GM21825 (cell line): Measurements from ENCODE around the gene ICE1.
"Not testable (repeated sequence)": the region's sequence is repeated elsewhere in the genome, so short reads cannot be mapped to it uniquely, and the experiment has no call there.

Experiments used
- ATAC-seq: cut with Tn5 transposase; IDR thresholded peaks from one replicate; pipeline ENCODE4 v1.9.1; 2021; ENCODE audit warnings: mild to moderate bottlenecking, moderate library complexity; ENCODE audit not compliant: unreplicated experiment

ICE1 gene

DNA sequence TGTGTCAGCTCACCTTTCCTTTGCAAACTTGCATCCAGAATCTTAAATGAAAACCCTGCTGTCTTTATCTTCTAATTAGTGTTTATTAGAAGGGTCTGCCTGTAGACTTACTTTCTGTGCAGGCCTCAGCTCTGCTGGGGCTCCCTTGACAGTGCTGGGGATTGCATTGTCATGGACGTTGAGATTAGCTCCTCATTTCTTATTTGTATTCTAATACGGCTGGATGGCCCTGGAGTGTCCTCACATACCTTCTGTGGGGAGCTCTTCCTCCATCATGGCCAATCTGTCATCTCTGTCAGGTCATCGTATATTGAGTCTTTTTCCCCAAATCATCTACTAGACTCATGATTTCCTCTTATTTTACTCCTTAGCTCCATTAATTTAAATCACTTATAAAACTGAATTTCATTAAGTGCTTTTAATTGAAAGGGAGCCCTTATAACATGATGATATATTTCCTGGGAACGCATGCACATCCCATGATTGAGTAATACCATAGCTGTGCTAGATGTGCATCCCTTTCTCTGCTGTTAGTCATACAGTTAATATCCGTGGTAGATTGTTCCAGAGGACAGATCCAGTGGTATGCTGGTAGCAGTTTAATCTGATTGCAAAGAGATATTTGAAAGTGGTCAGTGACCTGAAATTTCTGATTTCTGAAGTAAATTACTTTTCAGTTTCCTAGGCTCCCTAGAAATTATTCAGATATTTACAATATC is 61.6 kb downstream of the ICE1 start:
- ATAC-seq: no peak

DNA sequence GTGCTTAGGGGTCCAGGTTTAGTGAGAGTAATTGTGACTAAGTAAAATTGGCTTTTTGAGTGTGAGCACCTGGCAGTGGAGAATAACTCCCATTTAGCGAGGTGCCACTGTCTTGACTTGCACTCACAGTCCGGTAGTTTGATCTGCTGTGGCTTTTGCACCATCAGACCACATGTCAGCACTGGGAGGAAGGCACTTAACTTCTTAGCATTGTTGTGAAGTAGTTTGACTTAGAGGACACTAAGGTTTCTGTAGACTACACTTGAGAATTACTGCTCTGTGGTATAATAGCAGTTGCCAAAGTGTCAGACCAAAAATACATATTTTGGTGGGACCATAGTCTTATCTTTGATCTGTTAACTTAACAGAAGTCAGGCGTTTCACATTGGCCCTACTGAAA is 63.6 kb downstream of the ICE1 start:
- no peak for ATAC-seq

DNA sequence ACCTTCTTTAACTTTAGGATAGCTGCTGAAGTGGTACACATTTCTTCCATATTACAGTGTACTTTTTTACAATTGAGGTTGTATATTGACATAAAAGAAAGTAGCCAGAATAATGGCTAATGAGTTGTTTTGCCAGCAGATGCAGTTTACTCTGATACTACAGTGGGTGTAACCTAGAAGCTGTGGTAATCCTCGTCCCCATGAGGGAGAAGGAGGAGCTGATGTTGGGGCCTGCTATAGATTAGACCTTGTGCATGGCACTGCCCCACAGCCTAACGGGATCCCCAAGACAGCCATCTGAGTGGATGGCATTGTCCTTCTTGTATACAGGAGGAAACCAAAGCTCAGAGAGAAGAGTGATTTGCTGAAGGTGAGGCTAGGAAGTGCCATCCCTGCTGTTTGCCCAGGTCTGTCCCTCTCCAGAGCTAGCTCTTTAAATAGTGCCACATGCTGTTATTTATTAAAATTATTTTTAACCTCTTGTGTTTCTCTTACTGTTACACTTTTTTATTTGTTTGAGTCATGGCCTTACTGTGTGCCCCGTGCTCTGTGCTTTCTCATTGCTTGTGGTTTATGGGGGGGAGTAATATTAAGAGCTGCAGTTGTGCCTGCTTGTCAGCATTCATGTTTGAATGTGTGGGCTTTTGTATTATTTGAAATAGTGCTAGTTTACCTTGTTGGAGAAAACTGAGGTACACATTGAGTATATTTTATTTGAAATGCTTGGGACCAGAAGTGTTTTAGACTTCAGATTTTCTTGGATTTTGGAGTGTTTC is 65.3 kb downstream of the ICE1 start:
- no peak for ATAC-seq

DNA sequence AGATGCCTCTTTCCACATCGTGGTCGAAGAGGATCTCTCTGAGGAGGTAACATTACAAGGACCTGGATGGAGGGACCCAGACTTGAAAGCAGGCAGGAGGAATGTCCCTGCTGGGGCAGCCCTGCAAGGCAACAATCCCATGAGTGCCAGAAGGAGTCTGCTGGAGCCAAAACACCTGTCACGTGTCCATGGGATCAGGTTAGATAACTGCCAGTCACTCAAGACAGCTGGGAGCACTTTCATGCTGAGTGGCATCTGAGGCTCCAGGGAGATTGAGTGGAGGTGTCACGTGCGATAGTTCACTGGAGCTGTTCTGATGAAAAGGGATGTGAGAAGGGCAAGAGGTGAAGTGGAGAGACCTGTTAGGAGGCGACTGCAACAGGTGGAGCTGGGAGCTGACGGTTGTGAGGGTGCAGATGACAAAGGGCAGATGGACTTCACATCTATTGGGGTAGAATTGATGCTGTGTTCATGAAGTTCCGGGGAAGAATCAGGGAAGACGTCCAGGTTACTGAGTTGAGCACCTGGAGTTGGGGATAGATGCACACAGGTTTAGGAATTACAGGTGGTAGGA is 68.4 kb downstream of the ICE1 start:
- no peak for ATAC-seq

DNA sequence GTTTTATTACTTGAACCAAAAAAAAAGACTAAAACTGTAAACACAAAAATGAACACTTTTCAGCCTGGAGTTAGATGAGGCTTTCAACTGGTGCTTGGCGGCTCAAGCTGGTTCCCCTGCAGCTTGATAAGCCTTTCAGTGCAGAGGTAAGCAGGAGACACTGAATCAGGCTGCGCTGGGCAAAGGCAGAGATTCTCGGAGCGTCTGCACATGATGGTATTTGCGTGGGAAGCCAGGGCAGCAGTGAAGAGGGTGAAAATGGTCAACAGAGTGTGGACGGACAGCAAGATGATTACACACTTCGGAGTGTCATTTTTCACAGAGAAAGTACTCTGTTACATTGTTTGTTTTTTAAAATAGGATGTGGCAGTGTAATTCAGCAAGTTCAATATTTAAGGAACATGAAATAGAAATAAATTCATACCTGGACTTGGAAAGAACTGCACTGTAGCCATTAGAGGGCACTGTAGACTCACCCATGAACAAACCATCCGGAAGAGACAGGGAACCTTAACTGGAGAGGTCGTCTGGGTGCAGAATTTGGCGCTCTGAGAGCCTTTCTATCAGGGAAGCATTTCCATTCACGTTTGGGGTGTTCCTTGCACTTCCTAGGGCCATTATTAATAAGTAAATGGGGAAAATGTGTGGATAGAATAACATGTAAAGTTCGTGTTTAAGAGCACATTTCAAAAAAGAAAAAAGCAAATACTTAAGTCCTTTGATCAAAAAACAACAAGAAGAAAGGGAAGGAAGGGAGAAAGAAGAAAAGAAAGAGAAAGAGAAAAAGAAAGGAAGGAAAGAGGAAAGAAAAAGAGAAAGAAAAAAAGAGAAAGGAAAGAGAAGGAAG is 69.8 kb downstream of the ICE1 start:
- no peak for ATAC-seq

DNA sequence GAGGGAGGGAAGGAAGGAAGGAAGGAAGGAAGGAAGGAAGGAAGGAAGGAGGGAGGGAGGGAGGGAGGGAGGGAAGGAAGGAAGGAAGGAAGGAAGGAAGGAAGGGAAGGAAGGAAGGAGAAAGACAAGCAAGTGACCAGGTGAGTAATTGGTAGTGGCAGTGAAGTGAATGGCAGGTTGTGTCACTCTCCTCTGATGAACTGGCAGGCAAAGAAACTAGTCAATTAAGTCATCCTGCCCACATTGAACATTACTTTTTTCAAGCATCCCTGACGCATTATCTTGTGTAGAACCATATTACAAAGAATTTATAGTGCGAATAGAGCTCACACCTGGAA is 70.4 kb downstream of the ICE1 start:
- not testable (repeated sequence) for ATAC-seq

DNA sequence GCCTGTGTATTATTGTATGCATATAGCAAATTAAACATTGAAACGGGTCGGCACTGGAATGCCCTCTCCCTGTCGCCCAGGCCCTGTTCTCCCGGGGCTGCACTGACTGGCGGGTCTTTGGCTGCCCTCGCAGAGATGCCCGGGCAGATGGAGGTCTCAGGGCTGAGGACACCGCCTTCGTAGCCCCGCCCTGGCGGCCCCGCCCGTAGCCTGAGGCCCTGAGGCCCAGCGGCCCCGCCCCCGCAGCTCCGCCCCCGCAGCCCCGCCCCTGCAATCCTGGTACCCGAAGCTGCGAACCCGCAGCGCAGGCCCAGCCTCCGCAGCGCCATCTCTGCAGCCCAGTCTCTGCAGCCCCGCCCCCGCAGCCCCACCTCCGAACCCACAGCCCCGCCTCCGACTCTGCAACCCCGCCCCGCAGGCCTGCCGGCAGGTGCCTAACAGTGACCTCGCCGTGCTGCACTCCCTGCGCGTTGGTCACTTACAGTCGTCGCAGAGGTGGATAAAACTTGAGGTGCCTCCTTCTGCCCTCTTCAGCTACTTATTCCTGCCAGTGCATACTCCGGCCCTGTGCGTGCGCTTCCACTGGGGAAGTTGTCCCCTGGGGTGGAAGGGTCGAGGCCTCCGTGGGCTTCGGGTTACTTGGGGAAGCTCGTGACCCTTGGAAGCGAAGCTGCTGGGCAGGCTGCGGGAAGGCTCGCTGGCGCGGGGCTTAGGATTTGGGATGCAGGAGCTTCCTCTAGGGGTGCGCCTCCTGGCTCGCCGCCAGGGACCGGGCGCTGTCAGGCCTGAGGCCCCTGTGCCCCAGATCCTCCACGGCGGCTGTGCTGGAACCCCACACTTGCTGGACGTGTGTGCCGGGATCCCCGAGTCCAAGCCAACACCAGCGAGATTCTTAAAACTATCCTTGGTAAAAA is 72.3 kb downstream of the ICE1 start:
- ATAC-seq: peak; percentile 83

DNA sequence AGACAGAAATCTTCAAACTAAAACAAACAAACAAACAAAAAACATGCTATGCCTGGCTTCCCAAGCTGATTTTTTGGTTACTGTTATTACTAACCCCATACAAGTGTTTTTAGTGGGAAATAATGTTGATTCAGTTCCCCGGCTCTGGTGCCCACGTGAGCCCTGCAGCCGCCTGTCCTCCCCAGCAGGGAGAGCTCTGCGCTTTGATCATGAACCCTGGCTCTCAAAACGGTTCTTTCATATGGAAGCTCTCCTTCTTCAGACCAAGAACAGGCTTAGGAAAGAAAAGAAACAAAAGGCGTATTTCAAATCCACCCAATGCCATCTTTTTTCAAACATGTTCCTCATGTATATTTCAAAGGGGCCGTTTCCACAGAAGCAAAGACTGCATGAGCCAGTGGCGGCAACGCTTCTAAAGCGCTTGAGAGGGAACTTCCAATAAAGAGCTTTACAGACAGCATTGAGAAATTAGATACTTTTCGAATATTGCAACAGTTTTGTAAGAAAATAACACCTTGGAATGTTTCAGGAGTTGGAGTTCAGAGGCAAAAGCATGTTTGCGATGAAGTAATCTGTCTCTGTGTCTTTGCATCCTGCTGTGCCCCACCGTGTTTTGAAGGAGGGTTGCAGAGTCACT is 74.8 kb downstream of the ICE1 start:
- ATAC-seq: peak; percentile 56

DNA sequence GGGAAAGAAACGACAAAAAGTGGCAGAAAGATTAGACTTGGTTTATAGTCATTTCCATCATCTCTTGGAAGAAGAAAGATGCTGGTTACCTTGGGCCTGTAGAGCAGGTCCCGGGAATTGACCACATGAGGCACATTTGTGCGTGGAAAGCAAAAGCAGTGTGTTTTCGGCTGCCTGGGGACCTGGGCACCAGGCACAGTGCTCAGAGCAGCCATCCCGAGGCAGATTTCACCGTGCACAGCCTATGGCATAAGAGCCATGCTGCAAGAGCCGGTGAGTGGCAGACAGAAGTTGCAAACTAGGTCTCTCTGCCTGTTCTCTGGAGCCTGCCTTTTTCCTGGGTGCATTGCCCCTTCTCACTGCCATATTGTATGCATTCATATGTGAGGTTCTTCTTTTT is 77.0 kb downstream of the ICE1 start:
- ATAC-seq: no peak

DNA sequence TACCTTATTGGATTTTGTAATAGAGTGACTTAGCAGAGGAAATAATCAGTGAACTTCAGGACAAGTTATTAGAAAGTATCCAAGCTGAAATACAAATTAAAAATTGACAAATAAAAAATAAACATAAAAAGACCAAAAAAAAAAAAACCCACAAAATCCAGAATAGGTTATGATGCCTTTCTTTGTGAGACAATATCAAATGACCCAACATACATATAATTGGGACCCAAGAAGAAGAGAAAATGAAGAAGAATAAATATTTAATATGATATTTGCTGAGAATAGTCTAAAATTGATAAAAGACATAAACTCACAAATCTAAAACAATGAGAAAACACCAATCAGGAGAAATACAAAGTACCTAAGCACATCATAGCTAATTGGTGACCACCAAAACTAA is 81.8 kb downstream of the ICE1 start:
- ATAC-seq: no peak

DNA sequence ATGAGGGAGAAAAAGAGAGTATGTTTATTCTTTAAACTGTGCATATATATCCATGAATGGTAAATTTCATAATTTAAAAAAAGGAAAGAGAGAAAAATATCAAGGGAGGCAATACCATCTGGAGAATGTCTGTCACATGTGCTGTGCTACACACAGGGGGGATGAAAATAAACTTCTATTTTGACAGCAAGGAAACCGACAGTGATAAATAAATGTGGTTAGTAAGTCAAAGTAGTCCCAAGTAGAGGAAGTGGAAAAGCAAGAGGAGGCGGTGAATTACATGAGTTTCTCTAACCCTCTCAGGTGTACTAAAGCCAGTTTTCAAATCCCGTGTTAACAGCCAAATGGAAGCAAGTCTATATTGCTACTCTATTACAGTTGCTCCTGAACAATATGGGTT is 83.3 kb downstream of the ICE1 start:
- ATAC-seq: no peak

DNA sequence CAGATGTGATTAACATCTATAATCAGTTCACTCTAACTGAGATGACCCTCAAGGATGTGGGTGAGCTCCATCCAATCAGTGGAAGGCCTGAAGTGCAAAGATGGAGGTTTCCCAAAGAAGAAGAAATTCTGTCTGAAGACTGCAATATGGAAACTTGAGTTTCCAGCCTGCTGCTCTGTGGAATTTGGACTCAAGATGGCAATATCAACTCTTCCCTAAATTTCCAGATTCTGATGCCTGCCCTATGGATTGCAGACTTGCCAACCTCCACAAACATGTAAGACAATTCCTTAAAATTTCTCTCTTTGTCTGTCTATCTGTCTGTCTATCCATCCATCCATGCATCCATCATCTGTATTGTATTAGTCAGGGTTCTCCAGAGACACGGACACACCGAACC is 85.9 kb downstream of the ICE1 start:
- no peak for ATAC-seq

DNA sequence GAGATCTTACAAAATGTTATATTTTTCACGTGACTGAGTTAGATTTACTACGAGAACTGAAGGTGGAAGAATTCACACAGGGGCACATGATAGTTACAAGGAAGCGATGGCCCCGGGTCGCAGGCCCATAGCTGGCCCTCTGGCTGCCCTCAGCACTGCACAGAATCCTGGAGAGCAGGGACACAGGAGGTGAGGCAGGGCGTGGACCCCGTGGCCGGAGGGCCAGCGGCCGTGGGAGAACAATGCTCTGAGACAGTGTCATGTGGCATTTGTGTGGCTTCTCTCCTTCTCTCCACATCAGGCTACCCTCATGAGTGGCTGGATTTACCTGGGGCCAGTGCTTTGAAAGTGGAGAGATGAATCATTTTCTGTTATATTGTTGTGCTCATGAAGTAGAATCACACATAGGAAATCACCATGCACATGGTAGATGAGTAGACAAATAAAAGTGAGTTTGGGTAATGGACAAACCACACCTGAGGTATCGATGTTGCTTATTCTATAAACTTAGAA is 89.5 kb downstream of the ICE1 start:
- no peak for ATAC-seq

DNA sequence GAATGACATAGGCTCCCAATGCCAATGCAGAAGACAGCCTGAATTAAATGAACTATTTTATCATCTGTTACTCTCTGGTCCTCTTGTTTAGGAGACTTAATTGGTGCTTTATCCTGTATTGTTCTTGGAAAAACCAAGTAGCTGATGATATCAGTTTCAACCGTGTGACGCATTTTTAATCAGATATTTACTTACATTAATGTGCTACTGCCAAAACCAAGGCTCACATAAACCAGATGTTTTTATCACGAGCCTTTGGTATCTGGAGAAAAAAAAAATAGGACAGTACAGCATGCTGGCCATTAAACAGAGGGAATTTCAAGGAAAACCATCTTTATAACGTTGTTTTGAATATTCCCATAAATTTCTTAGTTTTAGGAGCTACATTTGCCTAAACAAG is 90.1 kb downstream of the ICE1 start:
- ATAC-seq: no peak

DNA sequence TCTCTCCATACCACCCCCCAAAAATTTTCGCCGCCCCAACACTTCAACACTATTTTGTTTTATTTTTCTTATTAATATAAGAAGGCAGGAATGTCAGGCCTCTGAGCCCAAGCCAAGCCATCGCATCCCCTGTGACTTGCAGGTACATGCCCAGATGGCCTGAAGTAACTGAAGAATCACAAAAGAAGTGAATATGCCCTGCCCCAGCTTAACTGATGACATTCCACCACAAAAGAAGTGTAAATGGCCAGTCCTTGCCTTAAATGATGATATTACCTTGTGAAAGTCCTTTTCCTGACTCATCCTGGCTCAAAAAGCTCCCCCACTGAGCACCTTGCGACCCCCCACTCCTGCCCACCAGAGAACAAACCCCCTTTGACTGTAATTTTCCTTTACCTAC is 98.1 kb downstream of the ICE1 start:
- not testable (repeated sequence) for ATAC-seq

DNA sequence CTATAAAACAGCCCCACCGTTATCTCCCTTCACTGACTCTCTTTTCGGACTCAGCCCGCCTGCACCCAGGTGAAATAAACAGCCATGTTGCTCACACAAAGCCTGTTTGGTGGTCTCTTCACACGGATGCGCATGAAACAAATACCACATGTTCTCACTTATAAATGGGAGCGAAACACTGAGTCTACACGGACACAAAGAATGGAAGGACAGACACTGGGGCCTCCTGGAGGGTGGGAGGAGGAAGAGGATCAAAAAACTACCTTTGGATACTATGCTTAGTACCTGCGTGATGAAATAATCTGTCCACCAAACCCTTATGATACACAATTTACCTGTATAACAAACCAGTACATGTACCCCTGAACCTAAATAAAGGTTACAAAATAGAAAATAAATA is 98.6 kb downstream of the ICE1 start:
- no peak for ATAC-seq

DNA sequence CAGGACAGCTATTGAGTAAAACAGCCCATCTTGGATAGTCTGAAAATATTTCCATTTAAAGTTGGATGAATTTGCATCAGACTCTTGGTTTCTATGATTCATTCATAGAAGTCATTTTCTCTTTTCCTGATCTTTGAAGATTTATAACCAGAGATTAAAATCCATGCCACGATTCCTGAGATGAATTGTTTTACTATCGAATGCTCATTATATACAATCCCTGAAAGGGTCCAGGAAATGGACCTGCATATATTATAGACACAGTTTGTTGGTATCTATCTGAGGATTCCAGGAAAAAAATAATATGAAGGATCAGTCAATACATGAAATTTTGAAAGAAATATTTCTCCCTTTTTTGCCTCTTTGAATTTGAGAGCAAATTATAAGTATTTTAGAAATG is 99.0 kb downstream of the ICE1 start:
- ATAC-seq: no peak

DNA sequence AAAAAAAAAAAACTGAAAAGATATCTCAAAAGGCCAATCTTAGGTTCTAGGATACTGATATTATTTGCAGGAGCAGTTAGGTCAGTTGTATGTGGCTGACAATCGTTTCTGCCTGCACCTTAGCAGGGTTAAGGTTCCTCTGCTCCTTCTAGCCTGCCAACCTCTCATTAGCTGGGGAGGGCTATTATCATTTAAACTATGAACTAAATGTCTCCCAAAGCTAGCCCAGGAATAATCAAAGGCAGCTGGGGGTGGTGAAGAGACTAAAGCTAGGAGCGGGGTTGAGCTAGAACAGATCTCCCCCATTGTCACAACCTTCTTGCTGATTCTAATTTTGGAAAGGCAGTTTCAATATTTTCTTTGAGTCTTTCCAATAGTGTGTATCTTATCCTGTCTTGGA is 99.9 kb downstream of the ICE1 start:
- ATAC-seq: no peak

DNA sequence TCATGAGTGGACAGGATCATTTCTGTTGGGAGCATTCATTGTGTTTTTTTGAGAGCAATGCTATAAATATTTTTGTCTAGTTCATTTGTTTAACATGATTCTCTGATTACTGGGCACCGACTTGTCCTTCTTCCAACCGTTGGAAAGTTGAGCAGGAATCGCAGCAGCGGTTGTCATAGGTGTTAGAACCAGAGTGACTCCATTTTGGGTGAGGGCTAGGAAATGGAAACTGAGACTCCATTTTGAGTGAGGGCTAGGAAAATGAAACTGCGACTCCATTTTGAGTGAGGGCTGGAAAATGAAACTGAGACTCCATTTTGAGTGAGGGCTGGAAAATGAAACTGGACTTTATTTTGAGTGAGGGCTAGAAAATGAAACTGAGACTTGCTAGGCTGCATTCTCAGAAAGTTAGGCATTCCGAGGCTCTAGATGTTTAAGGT is 100.6 kb downstream of the ICE1 start:
- peak; percentile 87 for ATAC-seq

DNA sequence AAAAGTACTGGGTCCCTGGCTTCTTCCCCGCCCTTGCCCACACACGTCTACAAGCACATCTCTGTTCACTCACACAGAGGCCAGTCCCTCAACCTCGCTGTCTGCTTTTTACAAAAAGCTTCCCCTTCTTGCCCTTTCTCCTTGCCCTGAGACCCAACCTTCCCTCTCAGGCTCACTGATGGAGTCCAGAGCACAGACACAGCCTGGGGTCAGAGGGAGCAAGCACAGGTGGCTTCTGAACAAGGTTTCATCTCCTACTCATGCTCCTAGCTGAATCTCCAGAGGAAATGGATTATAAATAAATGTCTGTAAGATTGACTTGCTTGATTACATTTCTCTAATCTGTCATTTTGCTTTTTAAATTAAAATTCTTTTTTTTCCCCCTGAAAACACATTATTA is 101.8 kb downstream of the ICE1 start:
- no peak for ATAC-seq
